HCT116 (cell line): Measurements from ENCODE around the gene CKLF. TPM values are rescaled to one million over a fixed set of nuclear protein-coding genes. Genes with fewer than 3 reads are reported as not detected.

Experiments used
- ATAC-seq: fragments of 200-7000 bp; cut with Tn5 transposase; 2 replicates; pipeline ENCODE4 v1.9.1; 2020; ENCODE audit warnings: mild to moderate bottlenecking, moderate library complexity
- BruUV-seq: library from RNA; stranded (reverse); fragments of 400-500 nt; replicated peaks from 2 replicates; lab custom pipeline; 2021; lab: Mats Ljungman, UMichigan
- CTCF ChIA-PET: fragments of 300-600 bp; sonication (Branson Sonifier 250); formaldehyde crosslinking; loops from one replicate; lab custom pipeline; 2021; ENCODE audit warnings: antibody characterized with exemption; lab: Charles Lee
- POLR2A ChIA-PET: fragments of 300-600, 350-600 bp; sonication (Branson Sonifier 250); formaldehyde crosslinking; loops from one replicate; lab custom pipeline; 2021; ENCODE audit warnings: antibody characterized with exemption; lab: Charles Lee
- RAD21 ChIA-PET, 2 experiments: fragments of 300-600 bp; sonication (Branson Sonifier 250); formaldehyde crosslinking; loops; one replicate each; lab custom pipeline; 2023; ENCODE audit warnings: low total read pairs in 2 of 2; ENCODE audit not compliant: uncharacterized antibody in 2 of 2, unreplicated experiment in 2 of 2, low non-redundant PET in 1 of 2; lab: Charles Lee
- DNase-seq: peaks from one replicate; pipeline ENCODE4 v3.0.0-alpha.2; 2010; ENCODE audit warnings: low read depth, low spot score
- H2AFZ ChIP-seq: fragments of 200-600 bp; shearing (Covaris generic), sonication (generic); 2 replicates; pipeline ENCODE4 v1.6.1; 2017; ENCODE audit warnings: low read depth, mixed run types, mixed read lengths, antibody characterized with exemption, low read length; ENCODE audit not compliant: poor library complexity, severe bottlenecking
- H3K27ac ChIP-seq: 2 replicates; pipeline ENCODE4 v1.5.1; 2012; ENCODE audit warnings: low read depth, low read length
- H3K27me3 ChIP-seq: fragments of 200-600 bp; sonication (generic); 2 replicates; pipeline ENCODE4 v1.6.1; 2016; ENCODE audit warnings: mixed run types, low read length, mixed read lengths; ENCODE audit not compliant: insufficient read depth
- H3K36me3 ChIP-seq, 2 experiments: fragments of 200-500 bp in 1 of 2; fragments of 200-600 bp in 1 of 2; sonication (Bioruptor generic) in 1 of 2; sonication (generic) in 1 of 2; 2 replicates each; pipeline versions ENCODE4 v1.5.1 to v1.6.1; 2014 to 2016; ENCODE audit warnings: low read length in 2 of 2, inconsistent platforms in 1 of 2, mixed read lengths in 1 of 2, mixed run types in 1 of 2; ENCODE audit not compliant: insufficient read depth in 2 of 2, control insufficient read depth in 1 of 2
- H3K4me1 ChIP-seq, 2 experiments: fragments of 200-600 bp in 1 of 2; sonication (generic) in 1 of 2; 2 replicates each; pipeline versions ENCODE4 v1.5.1 to v1.6.1; 2012 to 2017; ENCODE audit warnings: low read length in 2 of 2, inconsistent platforms in 1 of 2, mild to moderate bottlenecking in 1 of 2, mixed read lengths in 1 of 2, mixed run types in 1 of 2, moderate library complexity in 1 of 2; ENCODE audit not compliant: insufficient read depth in 2 of 2, control insufficient read depth in 1 of 2
- H3K4me2 ChIP-seq: fragments of 200-600 bp; sonication (generic); 2 replicates; pipeline ENCODE4 v1.6.1; 2017; ENCODE audit warnings: mixed run types, low read length, mixed read lengths
- H3K4me3 ChIP-seq, 2 experiments: fragments of 200-600 bp in 1 of 2; sonication (generic) in 1 of 2; replicated peaks in 1 of 2; 2 replicates each; pipeline ENCODE4 v1.5.1; 2011 to 2016; ENCODE audit warnings: low read length in 2 of 2, control low read depth in 1 of 2, low read depth in 1 of 2, mild to moderate bottlenecking in 1 of 2, mixed read lengths in 1 of 2, mixed run types in 1 of 2
- H3K79me2 ChIP-seq: fragments of 200-600 bp; sonication (generic); 2 replicates; pipeline ENCODE4 v1.6.1; 2017; ENCODE audit warnings: mild to moderate bottlenecking, mixed run types, low read length, moderate library complexity, mixed read lengths; ENCODE audit not compliant: insufficient read depth
- H3K9ac ChIP-seq: fragments of 200-600 bp; sonication (generic); 2 replicates; pipeline ENCODE4 v1.6.1; 2016; ENCODE audit warnings: low read length, mixed read lengths
- H3K9me2 ChIP-seq: fragments of 200-600 bp; sonication (generic), shearing (Covaris generic); 2 replicates; pipeline ENCODE4 v1.6.1; 2017; ENCODE audit warnings: mixed run types, mild to moderate bottlenecking, moderate library complexity; ENCODE audit not compliant: insufficient read depth
- H3K9me3 ChIP-seq, 2 experiments: fragments of 200-500 bp in 1 of 2; fragments of 200-600 bp in 1 of 2; sonication (Bioruptor generic) in 1 of 2; sonication (generic) in 1 of 2; 2 replicates each; pipeline ENCODE4 v1.6.1; 2014 to 2017; ENCODE audit warnings: low read length in 2 of 2, mixed read lengths in 2 of 2, inconsistent platforms in 1 of 2, low read depth in 1 of 2, mild to moderate bottlenecking in 1 of 2, mixed run types in 1 of 2, moderate library complexity in 1 of 2; ENCODE audit not compliant: control insufficient read depth in 1 of 2, insufficient read depth in 1 of 2
- H4K20me1 ChIP-seq: fragments of 200-600 bp; sonication (generic), shearing (Covaris generic); 2 replicates; pipeline ENCODE4 v1.6.1; 2017; ENCODE audit warnings: mixed run types, mild to moderate bottlenecking, moderate library complexity; ENCODE audit not compliant: insufficient read depth
- ATF3 ChIP-seq: IDR thresholded peaks from 2 replicates; pipeline ENCODE4 v1.6.1; 2012
- EZH2 ChIP-seq: fragments of 200-600 bp; sonication (generic); IDR thresholded peaks from 2 replicates; pipeline ENCODE4 v1.6.1; 2017; ENCODE audit warnings: antibody characterized with exemption, mixed run types
- EZH2phosphoT487 ChIP-seq: fragments of 200-600 bp; IDR thresholded peaks from 2 replicates; pipeline ENCODE4 v1.6.1; 2018; ENCODE audit warnings: antibody characterized with exemption, borderline replicate concordance
- SRF ChIP-seq: IDR thresholded peaks from 2 replicates; pipeline ENCODE4 v1.6.1; 2012; ENCODE audit warnings: low read depth
- ZBTB33 ChIP-seq: IDR thresholded peaks from 2 replicates; pipeline ENCODE4 v1.6.1; 2011; ENCODE audit warnings: mild to moderate bottlenecking, low read length, moderate library complexity; ENCODE audit not compliant: insufficient replicate concordance; ENCODE audit errors: extremely low read depth
- ZNF274 ChIP-seq: fragments of 200-500 bp; sonication (Bioruptor generic); IDR thresholded peaks from 2 replicates; pipeline ENCODE4 v1.6.1; 2014; ENCODE audit warnings: mild to moderate bottlenecking, low read depth, low read length, inconsistent platforms
- intact Hi-C: fragments of 100-400 bp; cut with micrococcal nuclease; formaldehyde crosslinking; loops from 2 replicates; pipeline ENCODE4 v1.10.0; 2022
- total RNA-seq: library from RNA; stranded (reverse); gene quantifications from one replicate; pipeline ENCODE4 v1.2.1, GENCODE V29; 2021; ENCODE audit not compliant: unreplicated experiment

CKLF gene
- total RNA-seq, 1 experiment from 2014 or later: 38.6 TPM

DNA sequence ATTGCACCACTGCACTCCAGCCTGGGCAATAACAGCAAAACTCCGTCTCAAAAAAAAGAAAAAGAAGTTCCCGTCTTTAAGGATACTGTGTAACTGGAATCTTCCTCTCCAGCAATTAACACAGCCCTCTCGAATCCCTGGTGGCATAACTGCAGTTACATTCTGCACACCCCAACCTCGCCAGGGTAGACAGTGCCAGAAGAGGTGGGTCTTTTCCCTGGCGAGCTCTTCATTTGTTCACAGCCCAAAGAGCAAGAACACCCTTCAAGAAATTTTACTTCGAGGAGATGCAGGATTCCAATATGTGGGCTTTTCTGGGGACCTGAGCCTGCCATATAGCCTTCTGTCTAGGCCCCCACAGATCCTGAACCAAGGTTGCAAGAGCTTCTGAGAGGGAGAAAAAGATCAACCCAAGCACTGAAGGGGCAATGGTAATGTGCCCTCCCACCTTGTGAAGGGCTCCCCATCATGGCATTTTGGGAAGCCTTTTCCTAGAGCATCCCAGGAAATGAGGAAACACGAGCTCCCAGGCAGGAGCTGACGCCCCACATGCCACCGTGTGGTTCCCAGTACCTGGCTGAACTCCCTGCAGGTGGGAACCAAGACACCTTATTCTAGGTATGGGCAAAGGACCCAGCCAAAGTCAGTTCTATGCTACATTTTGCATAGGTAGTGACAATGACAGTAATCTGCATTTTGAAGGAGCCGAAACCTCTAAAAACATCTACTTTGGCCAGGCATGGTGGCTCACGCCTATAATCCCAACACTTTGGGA, 29.4 kb upstream of the CKLF start:
- Histone ChIP-seq H3K9ac (no peak overlapping the region), H3K79me2 (no peaks in the 10 kb centered on the region), H3K36me3 (no peaks in the 10 kb centered on the region), H3K4me1 (peaks cover 30 to 37% of the 10 kb centered on the region in 2 experiments), H3K9me2 (no peaks in the 10 kb centered on the region), H4K20me1 (no peaks in the 10 kb centered on the region), H2AFZ (no peak overlapping the region), H3K4me2 (peak overlapping the region; percentile 62), H3K27me3 (no peaks in the 10 kb centered on the region), H3K27ac (peak overlapping the region; percentile 58), H3K9me3 (no peaks in the 10 kb centered on the region), H3K4me3 (no peak overlapping the region)
- TF ChIP-seq EZH2phosphoT487: no peak
- no TSS peak for BruUV-seq
- ATAC-seq (no peak), DNase-seq (no peak)
- ChIA-PET POLR2A (interaction anchor here (0.9 to 1.9 kb wide), 4 partner anchors 11 to 29 kb away, joined by 4 to 9 read pairs (median 4); partner anchors contain the start of genes CKLF and TK2), CTCF (interaction anchor here (0.6 to 2.8 kb wide), 2 partner anchors 86 to 345 kb away, joined by 3 to 10 read pairs; no protein-coding TSS in a partner anchor), RAD21 (interaction anchor here in 1 of 2 experiments (0.5 kb wide), 1 partner anchor 66 kb away, joined by 8 read pairs; no protein-coding TSS in a partner anchor)
- intact Hi-C loops: no loop called here

- ChIA-PET POLR2A (no interaction called here), RAD21 (no interaction called here), CTCF (no interaction called here)
- no peaks in the 10 kb centered on the region for H4K20me1 ChIP-seq
- peaks cover 0 to 2% of the 10 kb centered on the region in 2 experiments; a peak in 1 of 4 replicates for H3K36me3 ChIP-seq
- no peak overlapping the region for H2AFZ ChIP-seq
- no peak overlapping the region for H3K9ac ChIP-seq
- DNase-seq (no peak), ATAC-seq (no peak)
- no TSS peak for BruUV-seq
- H3K79me2 ChIP-seq: no peaks in the 10 kb centered on the region
- H3K4me2 ChIP-seq: no peak overlapping the region
- TF ChIP-seq ZBTB33 (no peak), SRF (no peak), ZNF274 (no peak), ATF3 (no peak), EZH2 (no peak)
- no peak overlapping the region for H3K4me3 ChIP-seq
- H3K27me3 ChIP-seq: no peaks in the 10 kb centered on the region
- no peaks in the 10 kb centered on the region for H3K9me3 ChIP-seq
- no peaks in the 10 kb centered on the region for H3K9me2 ChIP-seq
- no peak overlapping the region for H3K27ac ChIP-seq
- intact Hi-C loops: no loop called here
- peaks cover 26 to 33% of the 10 kb centered on the region in 2 experiments for H3K4me1 ChIP-seq
These were observed 28.5 kb upstream of the CKLF start for GRCh38 chr16:66523861-66524354.
